Measurements from ENCODE around the gene FTL.

The FTL gene

DNA sequence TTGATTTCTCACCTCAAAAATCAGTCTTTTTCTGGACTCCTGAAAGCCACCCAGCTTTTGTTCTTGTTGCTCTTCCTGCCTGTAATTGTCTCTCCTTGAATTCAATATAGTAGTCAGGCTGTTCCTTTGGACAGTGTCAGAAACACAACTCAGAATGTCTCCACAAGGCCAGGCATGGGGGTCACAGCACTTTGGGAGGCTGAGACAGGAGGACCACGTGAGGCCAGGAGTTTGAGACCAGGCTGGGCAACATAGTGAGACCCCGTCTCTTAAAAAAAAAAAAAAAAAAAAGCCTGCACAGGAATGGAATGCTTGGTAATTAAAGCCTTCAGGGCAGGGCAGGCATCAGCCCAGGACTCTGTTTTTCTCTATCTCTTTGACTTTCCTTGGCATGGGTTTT is 19.3 kb upstream of the FTL start:
- no peak for DNase-seq (ENCODE audit: low spot score)

DNA sequence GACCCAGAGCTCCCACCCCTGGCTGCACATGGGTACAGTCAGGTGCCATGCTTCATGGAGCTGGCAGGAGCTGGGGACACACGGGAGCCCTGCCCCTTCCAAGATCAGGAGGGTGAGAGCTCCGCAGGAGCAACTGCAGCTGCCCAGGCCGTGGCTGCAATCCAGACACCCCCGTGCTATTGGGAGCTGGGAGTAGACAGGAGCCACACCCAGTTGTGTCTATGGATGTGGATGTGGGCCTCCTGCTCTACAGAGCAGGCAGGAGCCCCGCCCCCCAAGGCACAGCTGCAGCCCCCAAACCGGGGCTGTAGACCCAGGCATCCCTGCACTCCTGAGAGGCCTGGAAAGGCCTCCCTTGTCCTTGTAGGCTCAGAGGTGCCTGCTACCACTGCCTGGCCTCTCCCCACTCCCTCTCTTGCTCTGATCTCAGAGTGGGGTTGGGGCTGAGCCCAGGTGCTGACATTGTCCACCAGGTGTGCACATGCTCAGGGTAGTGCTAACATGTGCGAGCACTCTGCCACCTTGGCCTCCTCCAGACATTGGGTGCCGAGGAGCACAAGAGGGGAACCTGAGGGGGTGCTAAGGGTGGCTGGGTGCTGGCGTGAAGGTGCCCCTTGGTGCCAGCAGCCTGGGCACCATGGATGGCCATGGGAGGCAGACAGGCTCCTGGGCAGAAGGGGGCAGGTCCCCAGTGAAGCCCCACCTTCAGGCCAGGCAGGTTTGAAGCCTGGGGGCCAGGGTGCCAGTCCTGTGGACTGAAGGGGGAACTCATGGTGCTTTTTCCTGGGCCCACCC is 18.4 kb upstream of the FTL start:
- DNase-seq (ENCODE audit: low spot score): no peak

DNA sequence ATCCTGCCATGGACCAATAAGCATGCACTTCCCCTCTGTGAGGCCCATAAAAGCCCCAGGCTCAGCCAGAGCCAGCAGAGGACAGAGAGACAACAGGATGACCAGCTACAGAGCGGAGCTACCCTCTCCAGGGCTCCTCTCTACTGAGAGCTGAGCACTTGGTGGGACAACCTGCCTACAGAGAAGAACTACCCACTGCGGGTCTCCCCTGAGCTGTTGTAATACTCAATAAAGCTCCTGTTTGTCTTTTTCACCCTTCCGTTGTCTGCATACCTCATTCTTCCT is 17.9 kb upstream of the FTL start:
- no peak for DNase-seq (ENCODE audit: low spot score)

DNA sequence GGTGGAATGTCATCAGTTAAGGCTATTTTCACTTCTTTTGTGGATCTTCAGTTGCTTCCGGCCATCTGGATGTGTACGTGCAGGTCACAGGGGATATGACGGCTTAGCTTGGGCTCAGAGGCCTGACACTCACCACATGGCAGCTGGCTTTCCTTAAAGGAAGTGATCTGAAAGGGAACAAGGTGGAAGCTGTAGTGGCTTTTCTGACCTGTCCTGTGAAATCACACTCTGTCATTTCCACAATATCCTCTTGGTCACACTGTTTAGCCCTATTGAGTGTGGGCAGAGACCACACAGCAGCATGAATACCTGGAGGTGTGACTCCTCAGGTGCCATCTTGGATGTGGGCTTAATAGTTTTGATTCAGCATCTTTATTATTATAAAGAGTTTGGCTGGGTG is 14.9 kb upstream of the FTL start:
- DNase-seq (ENCODE audit: low spot score): no peak

DNA sequence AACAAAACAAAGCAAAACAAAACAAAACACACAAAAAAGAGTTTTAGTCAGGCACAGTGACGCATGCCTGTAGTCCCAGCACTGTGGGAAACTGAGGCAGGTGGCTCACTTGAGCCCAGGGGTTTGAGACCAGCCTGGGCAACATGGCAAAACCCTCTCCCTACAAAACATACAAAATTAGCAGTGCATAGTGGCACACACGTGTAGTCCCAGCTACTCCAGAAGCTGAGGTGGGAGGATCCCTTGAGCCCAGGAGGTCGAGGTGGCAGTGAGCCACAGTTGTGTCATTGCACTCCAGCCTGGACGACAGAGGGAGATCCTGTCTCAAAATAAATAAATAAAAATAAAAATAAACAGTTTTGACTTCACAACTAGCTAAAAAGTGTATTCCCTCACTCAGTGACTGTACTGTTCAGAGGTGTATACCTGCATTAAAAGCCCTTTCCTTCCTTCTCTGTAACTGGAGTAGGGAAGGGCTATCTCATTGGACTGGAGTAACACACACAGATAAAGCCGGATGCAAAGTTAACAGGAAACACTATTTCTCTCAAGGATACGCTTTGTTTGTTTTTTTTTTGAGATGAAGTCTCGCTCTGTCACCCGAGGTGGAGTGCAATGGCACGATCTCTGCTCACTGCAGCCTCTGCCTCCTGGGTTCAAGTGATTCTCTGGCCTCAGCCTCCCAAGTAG is 14.1 kb upstream of the FTL start:
- no peak for DNase-seq (ENCODE audit: low spot score)

DNA sequence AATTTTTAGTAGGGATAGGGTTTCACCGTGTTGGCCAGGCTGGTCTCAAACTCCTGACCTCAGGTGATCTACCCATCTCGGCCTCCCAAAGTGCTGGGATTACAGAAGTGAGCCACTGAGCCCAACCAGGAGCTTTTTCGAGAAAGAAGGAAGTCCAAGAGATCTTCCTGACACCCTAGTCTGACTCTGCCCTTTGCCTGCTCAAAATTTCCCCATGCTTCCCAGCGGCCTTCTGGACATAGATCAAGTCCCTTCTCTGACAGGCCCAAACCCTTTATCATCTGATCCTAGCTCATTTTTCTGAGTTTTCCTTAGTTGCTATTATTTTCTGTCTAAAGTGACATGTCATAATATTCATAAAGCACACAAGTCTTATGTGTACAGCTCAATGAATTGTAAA is 12.0 kb upstream of the FTL start:
- no peak for DNase-seq (ENCODE audit: low spot score)

DNA sequence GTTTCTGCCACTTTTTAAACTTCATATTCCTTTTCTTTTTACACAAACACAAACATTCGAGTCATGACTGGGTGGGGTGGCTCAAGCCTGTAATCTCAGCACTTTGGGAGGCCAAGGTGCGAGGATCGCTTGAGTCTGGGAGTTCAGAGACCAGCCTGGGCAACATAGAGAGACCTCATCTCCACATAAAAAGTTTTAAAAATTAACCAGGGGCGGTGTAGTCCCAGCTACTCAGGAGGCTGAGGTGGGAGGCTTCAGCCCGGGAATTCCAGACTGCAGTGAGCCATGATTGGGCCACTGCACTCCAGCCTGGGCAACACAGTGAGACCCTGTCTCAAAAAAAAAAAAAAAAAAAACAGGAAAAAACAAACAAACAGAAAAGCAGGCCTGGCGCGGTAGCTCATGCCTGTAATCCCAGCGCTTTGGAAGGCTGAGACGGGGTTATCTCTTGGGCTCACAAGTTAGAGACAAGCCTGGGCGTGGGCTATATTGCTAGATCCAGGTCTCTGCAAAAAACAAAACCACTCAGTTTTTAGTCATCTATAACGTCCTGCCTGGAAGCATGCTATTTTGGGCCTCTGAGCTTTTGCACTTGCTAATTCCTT is 11.0 kb upstream of the FTL start:
- no peak for DNase-seq (ENCODE audit: low spot score)

DNA sequence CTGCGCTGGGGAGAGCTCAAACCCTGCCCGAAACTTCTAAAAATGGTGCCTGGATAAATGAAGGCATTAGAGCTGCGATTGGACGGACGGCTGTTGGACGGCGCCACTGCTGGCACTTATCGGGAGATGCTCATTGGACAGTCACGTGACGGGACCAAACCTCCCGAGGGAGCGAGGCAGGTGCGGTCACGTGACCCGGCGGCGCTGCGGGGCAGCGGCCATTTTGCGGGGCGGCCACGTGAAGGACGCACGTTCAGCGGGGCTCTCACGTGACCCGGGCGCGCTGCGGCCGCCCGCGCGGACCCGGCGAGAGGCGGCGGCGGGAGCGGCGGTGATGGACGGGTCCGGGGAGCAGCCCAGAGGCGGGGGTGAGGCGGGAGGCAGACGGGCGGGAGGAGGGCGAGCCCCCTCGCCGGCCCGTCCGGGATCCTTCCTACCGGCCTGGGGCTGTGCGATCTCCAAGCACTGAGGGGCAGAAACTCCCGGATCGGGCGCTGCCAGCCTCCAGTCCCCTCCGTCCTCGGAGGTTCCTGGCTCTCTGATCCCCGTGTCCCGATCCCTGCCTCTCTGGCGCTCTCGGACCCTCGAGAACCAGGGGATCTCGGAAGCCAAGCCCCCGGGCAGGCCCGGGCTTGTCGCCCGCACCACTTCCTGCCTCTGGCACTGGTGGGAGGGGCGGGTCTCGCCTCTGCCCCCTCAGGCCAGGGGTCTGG is 10.4 kb upstream of the FTL start, which contains the start of gene BAX:
BAX (plus strand) TSS at position 281 of the 713 bp plus-strand sequence; CDS start at position 335, 54 bp downstream.
- peak; percentile 93 for DNase-seq (ENCODE audit: low spot score)

DNA sequence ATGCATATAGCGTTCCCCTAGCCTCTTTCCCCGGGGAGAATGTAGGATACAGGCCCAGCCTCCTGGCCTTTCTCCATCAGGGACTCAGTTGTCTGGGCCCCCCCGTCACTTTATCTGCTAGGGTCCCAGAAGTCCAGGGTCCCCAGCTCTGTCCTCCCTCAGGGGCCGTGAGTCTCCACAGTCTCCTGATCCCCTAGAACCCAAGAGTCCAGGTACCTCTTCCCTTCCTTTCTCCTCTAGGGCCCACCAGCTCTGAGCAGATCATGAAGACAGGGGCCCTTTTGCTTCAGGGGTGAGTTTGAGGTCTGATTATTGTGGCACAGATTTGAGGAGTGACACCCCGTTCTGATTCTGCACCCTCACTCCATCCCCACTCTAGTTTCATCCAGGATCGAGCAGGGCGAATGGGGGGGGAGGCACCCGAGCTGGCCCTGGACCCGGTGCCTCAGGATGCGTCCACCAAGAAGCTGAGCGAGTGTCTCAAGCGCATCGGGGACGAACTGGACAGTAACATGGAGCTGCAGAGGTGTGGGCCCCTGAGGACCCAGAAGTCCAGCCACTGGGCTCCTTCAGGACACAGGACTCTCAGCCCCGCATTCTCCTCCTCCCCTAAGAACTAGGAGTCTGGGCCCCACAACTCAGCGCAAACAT is 9.7 kb upstream of the FTL start:
- no peak for DNase-seq (ENCODE audit: low spot score)

DNA sequence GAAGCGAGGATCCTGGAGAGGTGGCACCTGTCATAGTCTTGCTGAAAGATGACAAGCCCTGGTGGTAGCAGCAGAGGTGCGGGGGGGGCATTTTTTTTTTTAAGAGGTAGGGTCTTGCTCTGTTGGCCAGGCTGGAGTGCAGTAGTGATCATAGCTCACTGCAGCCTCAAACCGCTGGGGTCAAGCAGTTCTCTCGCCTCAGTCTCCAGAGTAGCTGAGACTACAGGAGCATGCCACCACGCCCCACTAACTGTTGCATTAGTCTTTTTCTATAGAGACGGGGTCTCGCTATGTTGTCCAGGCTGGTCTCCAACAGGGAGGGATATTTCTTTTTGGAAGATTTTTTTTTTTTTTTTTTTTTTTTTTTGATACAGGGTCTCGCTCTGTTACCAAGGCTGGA is 7.1 kb upstream of the FTL start:
- no peak for DNase-seq (ENCODE audit: low spot score)

DNA sequence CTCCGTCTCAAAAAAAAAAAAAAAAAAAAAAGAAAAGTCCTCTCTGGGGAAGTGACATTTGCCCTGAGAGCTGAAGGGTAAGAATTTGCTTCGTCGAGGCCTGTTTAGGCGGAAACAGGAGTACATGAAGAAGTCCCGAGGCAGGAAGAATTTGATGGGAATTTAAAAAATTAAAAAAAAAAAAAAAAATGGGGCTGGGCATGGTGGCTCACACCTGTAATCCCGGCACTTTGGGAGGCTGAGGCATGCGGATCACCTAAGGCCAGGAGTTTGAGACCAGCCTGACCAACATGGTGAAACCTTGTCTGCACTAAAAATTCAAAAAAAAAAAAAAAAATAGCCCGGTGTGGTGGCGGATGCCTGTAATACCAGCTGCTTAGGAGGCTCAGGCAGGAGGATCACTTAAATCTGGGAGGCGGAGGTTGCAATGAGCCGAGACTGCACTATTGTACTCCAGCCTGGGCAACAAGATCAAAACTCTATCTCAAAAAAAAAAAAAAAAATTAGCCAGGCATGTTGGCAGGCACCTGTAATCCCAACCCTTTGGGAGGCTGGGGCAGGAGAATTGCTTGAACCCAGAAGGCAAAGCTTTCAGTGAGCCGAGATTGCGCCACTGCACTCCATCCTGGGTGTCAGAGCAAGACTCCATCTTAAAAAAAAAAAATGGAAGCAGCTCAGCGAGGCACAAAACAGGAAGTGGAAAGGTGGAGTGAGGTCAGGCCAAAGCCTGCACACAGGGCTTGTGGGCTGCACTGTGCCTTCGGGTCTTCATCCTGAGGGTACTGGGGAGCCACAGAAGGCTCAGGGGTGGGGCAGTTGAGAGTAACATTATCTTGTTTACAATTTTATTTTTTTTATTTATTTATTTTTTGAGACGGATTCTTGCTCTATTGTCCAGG is 5.5 kb upstream of the FTL start:
- no peak for DNase-seq (ENCODE audit: low spot score)

DNA sequence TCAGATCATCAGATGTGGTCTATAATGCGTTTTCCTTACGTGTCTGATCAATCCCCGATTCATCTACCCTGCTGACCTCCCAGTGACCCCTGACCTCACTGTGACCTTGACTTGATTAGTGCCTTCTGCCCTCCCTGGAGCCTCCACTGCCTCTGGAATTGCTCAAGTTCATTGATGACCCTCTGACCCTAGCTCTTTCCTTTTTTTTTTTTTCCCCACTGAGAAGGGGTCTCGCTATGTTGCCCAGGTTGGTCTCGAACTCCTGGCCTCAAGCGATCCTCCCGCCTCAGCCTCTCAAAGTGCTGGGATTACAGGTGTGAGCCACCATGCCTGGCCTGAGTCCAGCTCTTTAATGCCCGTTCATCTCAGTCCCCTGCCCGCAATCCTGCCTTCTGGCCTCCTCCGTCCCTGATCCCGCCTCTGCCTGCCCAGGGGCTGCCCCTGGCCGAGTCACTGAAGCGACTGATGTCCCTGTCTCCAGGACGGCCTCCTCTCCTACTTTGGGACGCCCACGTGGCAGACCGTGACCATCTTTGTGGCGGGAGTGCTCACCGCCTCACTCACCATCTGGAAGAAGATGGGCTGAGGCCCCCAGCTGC is 4.0 kb upstream of the FTL start:
- DNase-seq (ENCODE audit: low spot score): no peak

DNA sequence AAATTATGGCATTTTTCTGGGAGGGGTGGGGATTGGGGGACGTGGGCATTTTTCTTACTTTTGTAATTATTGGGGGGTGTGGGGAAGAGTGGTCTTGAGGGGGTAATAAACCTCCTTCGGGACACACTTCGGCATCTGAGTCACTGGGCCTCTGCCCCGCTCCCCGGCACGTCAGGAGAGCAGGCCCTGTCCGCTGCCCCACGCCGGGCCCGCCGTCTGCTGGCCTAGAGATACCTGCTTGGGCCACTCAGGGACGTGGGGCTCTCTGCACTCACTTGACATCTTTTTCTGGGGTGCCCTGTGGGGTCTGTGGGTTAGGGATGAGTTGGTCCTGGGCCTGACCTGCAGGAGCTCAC is 3.5 kb upstream of the FTL start:
- no peak for DNase-seq (ENCODE audit: low spot score)

DNA sequence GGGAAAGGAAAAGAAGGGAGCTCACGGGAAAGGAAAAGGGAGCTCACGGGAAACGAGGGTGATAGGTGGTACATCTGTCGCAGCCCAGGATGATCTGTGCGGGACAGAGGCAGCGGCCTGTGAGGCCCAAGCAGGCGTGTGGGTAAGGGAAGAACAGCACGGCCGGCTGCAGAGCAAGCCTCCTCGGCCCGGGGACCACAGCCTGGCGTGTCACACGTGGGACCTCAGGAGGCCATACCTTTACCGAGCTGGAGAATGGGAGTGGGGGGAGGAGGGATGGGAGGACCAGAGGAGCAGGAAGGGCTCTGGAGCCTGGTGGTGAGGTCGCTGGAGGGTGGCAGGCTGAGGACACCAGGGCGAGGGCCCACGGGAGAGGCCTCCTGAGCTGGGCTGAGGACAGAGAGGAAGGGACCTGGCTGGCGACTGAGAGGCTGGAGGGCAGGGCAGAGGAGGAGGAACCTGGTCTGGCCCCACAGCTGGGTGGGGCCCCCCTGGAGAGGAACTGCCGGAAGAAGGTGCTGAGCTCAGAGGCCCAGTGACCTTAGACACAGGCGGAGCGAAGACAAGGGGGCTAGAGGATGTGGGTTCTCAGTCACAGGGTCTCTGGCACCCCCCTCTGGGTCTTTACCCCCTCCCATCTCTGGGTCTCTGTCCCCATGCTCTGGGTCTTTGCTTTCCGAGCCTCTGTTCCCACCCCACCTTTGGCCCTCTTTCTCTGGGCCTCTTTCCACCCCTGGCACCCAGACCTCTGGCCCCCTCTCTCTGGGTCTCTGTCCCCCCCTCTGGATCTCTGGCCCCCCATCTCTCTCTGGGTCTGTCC is 2.9 kb upstream of the FTL start:
- peak; percentile 75 for DNase-seq (ENCODE audit: low spot score)

DNA sequence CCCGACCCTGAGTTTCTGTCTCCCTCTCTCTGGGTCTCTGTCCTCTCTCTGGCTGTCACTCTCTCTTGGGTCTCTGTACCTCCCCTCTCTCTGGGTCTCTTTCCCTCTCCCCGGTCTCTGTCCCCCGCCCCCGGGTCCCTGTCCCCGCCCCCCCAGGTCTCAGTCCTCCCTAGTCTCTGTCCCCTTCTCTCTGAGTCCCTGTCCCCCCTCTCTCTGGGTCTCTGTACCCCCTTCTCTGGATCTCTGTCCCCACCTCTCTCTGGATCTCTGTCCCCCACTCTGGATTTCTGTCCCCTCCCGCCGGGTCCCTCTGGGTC is 2.3 kb upstream of the FTL start:
- no peak for DNase-seq (ENCODE audit: low spot score)

DNA sequence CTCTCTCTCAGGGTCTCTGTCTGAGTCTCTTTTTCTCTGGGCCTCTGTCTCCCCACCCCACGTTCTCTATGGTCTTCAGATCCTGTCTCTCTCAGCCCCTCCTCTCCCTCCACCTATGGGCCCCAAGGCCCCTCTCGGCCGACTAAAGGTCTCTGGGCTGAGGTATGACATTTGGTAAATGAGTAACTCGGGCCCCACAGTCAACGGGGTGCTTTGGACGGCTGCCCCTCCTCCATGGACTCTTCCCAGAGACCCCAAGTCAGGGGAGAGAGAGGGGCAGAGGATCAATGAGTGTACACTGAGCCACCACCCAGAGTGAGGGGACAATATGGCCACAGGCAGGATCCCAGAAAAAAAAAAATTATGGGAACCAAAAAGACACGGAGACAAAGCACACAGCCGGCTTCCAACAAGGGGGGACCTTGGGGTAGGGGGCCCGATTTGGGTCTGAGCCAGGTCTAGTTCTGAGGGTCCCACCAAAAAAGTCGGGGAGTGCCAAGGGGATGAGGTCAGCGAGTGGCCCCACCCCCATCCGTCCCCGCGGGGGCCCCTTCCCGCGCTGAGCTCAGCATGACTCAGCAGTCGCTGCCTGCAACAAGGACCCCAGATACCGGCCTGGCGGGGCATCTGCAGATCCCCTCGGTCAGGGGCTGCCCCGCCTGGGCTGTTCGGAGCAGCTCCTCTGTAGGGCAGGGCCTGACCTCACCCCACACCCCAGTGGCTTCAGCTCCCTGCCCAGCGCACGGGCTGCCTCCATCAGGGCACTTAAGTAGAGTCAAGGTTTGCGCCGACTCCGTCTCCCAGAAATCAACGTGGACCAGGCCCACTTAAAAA is 1.5 kb upstream of the FTL start:
- peak; percentile 31 for DNase-seq (ENCODE audit: low spot score)

DNA sequence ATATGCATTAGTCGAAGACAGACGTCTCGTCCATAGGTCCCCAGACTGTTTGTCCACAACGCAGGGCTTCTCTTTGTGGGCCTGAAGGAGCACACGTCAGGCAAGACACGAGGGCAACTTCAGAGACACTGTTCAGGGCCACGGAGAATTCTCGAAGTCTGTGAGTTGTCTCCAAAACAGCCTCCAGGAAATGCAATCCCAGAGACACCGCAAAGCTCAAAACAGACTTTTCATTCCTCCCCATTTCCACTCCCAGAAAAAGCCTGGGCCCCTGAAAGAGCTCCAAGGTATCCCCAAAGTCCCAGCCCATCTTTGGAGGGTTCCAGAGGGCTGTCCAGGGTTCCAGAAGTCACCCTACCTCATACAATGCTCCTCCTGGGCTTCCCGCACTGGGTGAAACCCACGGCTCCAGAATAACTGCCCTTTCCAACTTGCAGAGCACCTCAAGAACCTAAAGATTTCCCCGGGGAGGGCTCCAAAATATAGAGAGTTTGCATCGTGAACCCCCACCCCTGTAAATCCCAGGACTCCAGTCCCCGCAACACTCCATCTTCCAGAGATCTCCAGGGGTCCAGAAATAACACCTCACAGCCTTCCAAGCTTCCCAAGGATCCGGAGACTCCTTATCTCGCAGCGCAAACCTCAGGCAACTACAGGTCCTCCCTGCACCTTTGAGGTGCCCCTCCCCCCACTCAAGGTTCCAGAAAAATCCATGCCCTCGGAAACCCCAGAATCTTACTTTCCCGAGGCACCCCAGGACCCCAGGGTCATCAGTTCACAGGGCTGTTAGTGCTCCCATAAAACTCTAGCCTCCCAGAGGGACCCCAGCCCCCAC is 687 bp upstream of the FTL start:
- no peak for DNase-seq (ENCODE audit: low spot score)

DNA sequence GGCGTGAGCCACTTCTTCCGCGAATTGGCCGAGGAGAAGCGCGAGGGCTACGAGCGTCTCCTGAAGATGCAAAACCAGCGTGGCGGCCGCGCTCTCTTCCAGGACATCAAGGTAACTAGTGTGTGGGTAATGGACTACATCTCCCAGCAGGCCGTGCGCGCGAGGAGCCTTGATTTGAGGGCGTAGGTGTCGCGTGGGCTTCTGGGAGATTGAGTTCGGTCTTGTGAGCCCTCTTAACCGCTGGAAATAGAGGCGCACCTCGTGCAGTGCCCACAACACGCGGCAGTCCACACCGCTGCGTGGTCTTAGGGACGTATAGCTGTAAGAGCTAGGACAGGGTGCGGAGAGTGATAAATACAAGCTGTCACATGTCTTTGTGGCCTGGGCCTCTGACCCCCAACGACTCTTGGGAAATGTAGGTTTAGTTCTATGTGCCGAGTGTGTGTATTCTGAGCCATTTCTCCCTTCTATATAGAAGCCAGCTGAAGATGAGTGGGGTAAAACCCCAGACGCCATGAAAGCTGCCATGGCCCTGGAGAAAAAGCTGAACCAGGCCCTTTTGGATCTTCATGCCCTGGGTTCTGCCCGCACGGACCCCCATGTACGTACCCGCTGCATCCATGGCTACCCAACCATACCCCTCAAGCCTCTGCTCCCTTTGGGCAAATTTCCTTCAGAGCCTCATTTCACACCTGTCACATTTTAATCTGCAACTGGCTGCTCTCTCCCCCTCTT is 864 bp downstream of the FTL start:
- peak; percentile 83 for DNase-seq (ENCODE audit: low spot score)
